A673 (cell line): ENCODE results near the gene FCRL1. TPM values are rescaled to one million over a fixed set of nuclear protein-coding genes. Genes with fewer than 3 reads are reported as not detected.

ENCODE experiments used
- BruUV-seq: library from RNA; stranded (reverse); fragments of 400-500 nt; replicated peaks from 2 replicates; lab custom pipeline; 2021; lab: Mats Ljungman, UMichigan
- CTCF ChIA-PET: fragments of 300-600 bp; sonication (Branson Sonifier 250); formaldehyde crosslinking; loops from one replicate; lab custom pipeline; 2022; ENCODE audit warnings: antibody characterized with exemption; lab: Charles Lee
- POLR2A ChIA-PET: fragments of 300-600 bp; sonication (Branson Sonifier 250); formaldehyde crosslinking; loops from one replicate; lab custom pipeline; 2022; ENCODE audit warnings: antibody characterized with exemption; ENCODE audit not compliant: low non-redundant PET; lab: Charles Lee
- DNase-seq: peaks from one replicate; pipeline ENCODE4 v3.0.0-alpha.2; 2015; ENCODE audit warnings: low spot score
- H3K27ac ChIP-seq: fragments of 200-600 bp; sonication (generic); 2 replicates; pipeline ENCODE4 v1.5.1; 2016; ENCODE audit warnings: mixed run types, low read depth, mild to moderate bottlenecking, mixed read lengths, antibody characterized with exemption, low read length; ENCODE audit not compliant: poor library complexity, severe bottlenecking
- H3K27me3 ChIP-seq: fragments of 200-600 bp; sonication (generic); replicated peaks from 2 replicates; pipeline ENCODE4 v1.6.1; 2017; ENCODE audit warnings: mixed run types, low read depth, mild to moderate bottlenecking, mixed read lengths, antibody characterized with exemption, low read length; ENCODE audit not compliant: insufficient read depth, poor library complexity
- H3K36me3 ChIP-seq: fragments of 200-600 bp; sonication (generic); 2 replicates; pipeline ENCODE4 v1.6.1; 2016; ENCODE audit warnings: mixed run types, mild to moderate bottlenecking, mixed read lengths, antibody characterized with exemption, low read length; ENCODE audit not compliant: insufficient read depth, poor library complexity, severe bottlenecking
- H3K4me1 ChIP-seq: fragments of 200-600 bp; sonication (generic); 2 replicates; pipeline ENCODE4 v1.6.1; 2017; ENCODE audit warnings: mixed run types, mild to moderate bottlenecking, mixed read lengths, antibody characterized with exemption, low read length; ENCODE audit not compliant: insufficient read depth, poor library complexity, severe bottlenecking
- H3K4me3 ChIP-seq: fragments of 200-600 bp; sonication (generic); 2 replicates; pipeline ENCODE4 v1.5.1; 2016; ENCODE audit warnings: low read depth, mixed run types, mild to moderate bottlenecking, mixed read lengths, low read length; ENCODE audit not compliant: poor library complexity, severe bottlenecking
- H3K9me3 ChIP-seq: fragments of 200-600 bp; sonication (generic); 2 replicates; pipeline ENCODE4 v1.6.1; 2016; ENCODE audit warnings: mixed run types, low read depth, mild to moderate bottlenecking, mixed read lengths, antibody characterized with exemption, low read length; ENCODE audit not compliant: poor library complexity, severe bottlenecking
- EZH2 ChIP-seq: fragments of 200-600 bp; sonication (generic); IDR thresholded peaks from 2 replicates; pipeline ENCODE4 v1.6.1; 2017; ENCODE audit warnings: borderline replicate concordance, low read depth, mild to moderate bottlenecking, mixed read lengths, antibody characterized with exemption, low read length; ENCODE audit not compliant: poor library complexity, severe bottlenecking
- intact Hi-C: fragments of 100-400 bp; cut with micrococcal nuclease; formaldehyde crosslinking; loops from one replicate; pipeline ENCODE4 v1.10.0; 2022; ENCODE audit not compliant: unreplicated experiment
- total RNA-seq: library from RNA; stranded (reverse); gene quantifications from 2 replicates; pipeline ENCODE4 v1.2.3, GENCODE V29; 2021
- TF ChIP-seq, protein P1 (sequence below): fragments of 300-800, 200-600 bp; sonication (generic); conservative IDR thresholded peaks from 2 replicates; pipeline ENCODE4 v1.5.1; 2017; ENCODE audit warnings: low read depth, mild to moderate bottlenecking, antibody characterized with exemption, low read length, moderate library complexity, mixed read lengths

The FCRL1 gene
- total RNA-seq, 1 experiment from 2014 or later, result not detected

DNA sequence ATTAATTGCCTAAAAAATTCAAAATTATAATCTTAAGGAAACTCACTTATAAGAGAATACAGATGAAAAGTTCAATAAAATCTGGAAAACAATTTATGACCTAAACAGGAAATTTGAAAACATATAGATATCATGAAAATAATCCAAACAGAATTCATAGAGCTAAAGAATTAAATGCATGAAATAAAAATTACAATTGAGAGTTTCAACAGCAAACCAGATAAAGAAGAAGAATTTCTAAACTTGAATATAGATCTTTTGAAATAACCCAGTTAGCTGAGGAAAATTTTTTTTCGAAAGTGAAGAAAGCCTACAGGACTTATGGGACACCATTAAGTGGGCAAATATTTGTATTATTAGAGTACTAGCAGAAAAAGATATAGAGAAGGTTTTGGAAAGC, 6.7 kb downstream of the FCRL1 start:
- no TSS peak for BruUV-seq
- ChIA-PET POLR2A (no interaction called here), CTCF (no interaction called here)
- no peaks in the 10 kb centered on the region for H3K4me1 ChIP-seq
- TF ChIP-seq, protein P1, sequence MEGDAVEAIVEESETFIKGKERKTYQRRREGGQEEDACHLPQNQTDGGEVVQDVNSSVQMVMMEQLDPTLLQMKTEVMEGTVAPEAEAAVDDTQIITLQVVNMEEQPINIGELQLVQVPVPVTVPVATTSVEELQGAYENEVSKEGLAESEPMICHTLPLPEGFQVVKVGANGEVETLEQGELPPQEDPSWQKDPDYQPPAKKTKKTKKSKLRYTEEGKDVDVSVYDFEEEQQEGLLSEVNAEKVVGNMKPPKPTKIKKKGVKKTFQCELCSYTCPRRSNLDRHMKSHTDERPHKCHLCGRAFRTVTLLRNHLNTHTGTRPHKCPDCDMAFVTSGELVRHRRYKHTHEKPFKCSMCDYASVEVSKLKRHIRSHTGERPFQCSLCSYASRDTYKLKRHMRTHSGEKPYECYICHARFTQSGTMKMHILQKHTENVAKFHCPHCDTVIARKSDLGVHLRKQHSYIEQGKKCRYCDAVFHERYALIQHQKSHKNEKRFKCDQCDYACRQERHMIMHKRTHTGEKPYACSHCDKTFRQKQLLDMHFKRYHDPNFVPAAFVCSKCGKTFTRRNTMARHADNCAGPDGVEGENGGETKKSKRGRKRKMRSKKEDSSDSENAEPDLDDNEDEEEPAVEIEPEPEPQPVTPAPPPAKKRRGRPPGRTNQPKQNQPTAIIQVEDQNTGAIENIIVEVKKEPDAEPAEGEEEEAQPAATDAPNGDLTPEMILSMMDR, result no peak
- TF ChIP-seq EZH2, result no peak
- peaks cover 2% of the 10 kb centered on the region for H3K9me3 ChIP-seq
- H3K4me3 ChIP-seq, result no peak overlapping the region
- DNase-seq, result no peak
- intact Hi-C loops, result no loop called here
- peaks cover 18% of the 10 kb centered on the region for H3K27me3 ChIP-seq
- H3K36me3 ChIP-seq, result no peaks in the 10 kb centered on the region
- H3K27ac ChIP-seq, result no peak overlapping the region

- DNase-seq, result no peak
- ChIA-PET POLR2A (no interaction called here), CTCF (no interaction called here)
- no TSS peak for BruUV-seq
- no peak overlapping the region for H3K27ac ChIP-seq
- H3K27me3 ChIP-seq, result peaks cover 41% of the 10 kb centered on the region
- intact Hi-C loops, result no loop called here
- H3K9me3 ChIP-seq, result no peaks in the 10 kb centered on the region
- no peaks in the 10 kb centered on the region for H3K4me1 ChIP-seq
- no peak overlapping the region for H3K4me3 ChIP-seq
- TF ChIP-seq, protein P1, result no peak
- no peak for TF ChIP-seq EZH2
- H3K36me3 ChIP-seq, result no peaks in the 10 kb centered on the region
Measured at GRCh38 chr1:157806431-157807149, 13.3 kb downstream of the FCRL1 start.

- Histone ChIP-seq H3K36me3 (no peaks in the 10 kb centered on the region), H3K4me3 (no peak overlapping the region), H3K27me3 (peaks cover 37% of the 10 kb centered on the region), H3K4me1 (no peaks in the 10 kb centered on the region), H3K27ac (no peak overlapping the region), H3K9me3 (no peaks in the 10 kb centered on the region)
- DNase-seq, result no peak
- BruUV-seq, result no TSS peak
- POLR2A ChIA-PET, result no interaction called here
- TF ChIP-seq EZH2, result no peak
- TF ChIP-seq, protein P1, result no peak
- CTCF ChIA-PET, result no interaction called here
- intact Hi-C loops, result no loop called here
Measured at GRCh38 chr1:157803851-157804250, 16.1 kb downstream of the FCRL1 start.
